GM12873 (cell line): ENCODE measurements around the gene CHFR.

Experiments used
- CTCF ChIP-seq: IDR thresholded peaks from 2 replicates; pipeline ENCODE4 v1.5.1; 2012; ENCODE audit warnings: low read depth, mild to moderate bottlenecking, moderate library complexity, low read length, control low read depth; ENCODE audit not compliant: insufficient read depth; ENCODE audit errors: missing control alignments

CHFR gene

DNA sequence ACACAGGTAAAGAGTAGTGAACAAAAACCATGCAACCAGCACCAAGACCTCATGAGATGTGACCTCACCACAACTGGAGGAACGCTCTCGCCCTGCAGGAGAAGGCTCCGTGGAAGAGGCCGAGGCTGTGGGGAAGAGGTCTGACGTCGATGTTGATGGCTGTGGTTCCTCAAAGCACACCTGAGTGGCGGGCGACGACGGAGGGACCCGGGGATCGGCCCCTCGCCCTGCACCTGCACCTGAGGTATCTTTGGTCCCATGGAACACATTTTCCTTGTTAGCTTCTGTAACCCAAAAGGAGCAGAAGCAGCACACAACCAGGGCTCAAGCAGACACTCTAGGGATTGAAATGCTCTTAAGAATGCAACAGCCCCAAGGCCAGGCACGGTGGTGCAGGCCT, 17.9 kb downstream of the CHFR start:
- no peak for TF ChIP-seq CTCF

DNA sequence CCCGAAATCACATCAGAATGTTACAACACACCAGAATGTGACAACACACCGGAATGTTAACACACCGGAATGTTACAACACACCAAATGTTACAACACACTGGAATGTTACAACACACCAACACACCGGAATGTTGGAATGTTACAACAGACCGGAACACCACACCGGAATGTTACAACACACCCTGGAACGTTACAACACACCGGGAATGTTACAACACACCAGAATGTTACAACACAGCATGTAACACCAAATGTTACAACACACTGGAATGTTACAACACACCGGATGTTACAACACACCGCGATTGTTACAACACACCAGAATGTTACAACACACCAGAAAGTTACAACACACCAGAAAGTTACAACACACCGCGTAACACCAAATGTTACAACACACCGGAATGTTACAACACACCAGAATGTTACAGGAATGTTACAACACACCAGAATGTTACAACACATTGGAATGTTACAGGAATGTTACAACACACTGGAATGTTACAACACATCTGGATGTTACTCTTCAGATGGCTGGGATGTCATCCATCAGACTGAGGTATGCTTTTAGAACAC, 21.1 kb downstream of the CHFR start:
- no peak for TF ChIP-seq CTCF

- no peak for TF ChIP-seq CTCF
Measured at GRCh38 chr12:132861558-132861957, 25.8 kb downstream of the CHFR start.

- no peak for TF ChIP-seq CTCF
Measured at GRCh38 chr12:132858718-132859266, 28.6 kb downstream of the CHFR start.

DNA sequence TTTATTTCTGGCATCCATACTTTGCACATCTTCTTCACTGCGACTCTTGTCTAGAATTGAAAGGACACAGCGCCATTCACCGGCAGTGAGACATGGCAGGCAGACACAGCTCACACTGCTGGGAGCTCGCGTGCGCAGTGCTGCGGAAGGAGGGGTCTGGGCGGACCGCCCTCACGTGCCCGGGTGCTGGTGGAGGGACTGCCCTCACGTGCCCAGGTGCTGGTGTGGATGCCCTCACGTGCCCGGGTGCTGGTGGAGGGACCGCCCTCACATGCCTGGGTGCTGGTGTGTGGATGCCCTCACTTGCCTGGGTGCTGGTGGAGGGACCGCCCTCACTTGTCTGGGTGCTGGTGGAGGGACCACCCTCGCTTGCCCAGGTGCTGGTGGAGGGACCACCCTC, 30.8 kb downstream of the CHFR start:
- no peak for TF ChIP-seq CTCF

DNA sequence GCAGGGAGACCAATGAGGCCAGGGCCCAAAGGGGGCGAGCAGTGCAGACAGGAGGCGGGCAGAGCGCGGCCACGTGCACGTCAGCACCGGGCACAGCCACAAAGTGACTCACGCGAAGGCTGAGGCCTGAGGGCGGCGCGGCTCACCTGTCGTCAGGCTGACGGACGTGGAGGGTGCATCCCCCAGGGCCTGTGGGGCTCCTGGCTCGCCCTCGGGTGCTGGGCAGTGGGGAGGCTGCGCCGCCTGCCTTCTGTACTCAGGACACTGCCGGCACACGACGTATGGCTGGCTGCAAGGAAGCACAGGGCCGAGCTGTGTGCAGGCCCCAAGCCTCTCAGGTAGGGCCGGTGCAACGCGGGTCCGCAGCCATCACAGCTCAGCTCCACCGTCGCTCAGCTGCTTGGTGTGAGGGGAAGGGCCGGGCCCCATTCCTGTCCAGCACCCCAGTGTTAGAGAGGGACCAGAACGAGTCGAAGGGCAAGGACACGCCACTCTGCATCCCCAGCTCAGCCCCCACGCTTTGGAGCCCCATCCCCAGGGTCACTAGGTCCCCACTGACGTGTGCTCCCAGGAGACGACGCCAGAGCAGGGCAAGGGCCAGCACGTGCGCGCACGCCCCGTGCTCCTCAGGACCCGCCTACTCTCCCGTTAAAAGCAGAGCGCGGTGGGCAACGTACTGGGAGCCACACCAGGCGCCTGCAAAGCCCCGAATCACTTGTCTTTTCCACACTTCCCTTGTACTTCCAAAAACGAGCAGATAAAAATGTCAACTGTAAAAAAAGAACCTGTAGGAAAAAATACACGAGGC, 33.9 kb downstream of the CHFR start:
- no peak for TF ChIP-seq CTCF

- TF ChIP-seq CTCF = no peak
Measured at GRCh38 chr12:132852496-132852895, 34.9 kb downstream of the CHFR start.
